Transverse colon (tissue), 4 donors: ENCODE results near the gene CTXN2.
A peak's percentile ranks its signal among the peaks of the same experiment; 100 is the strongest.

Experiments used
- CTCF ChIP-seq, 5 experiments: fragments of 200-600 bp in 3 of 5; fragments of 450-650 bp in 2 of 5; sonication (generic) in 3 of 5; IDR thresholded peaks; 1 replicate in 2 of 5; 2 replicates in 3 of 5; pipeline ENCODE4 v1.5.1; 2016 to 2017; ENCODE audit warnings: antibody characterized with exemption in 5 of 5, inconsistent platforms in 3 of 5, mild to moderate bottlenecking in 2 of 5, moderate library complexity in 1 of 5
- EP300 ChIP-seq: sonication (generic); formaldehyde crosslinking; IDR thresholded peaks from one replicate; pipeline ENCODE4 v1.6.1; 2017; ENCODE audit warnings: antibody characterized with exemption, low read depth
- POLR2A ChIP-seq: fragments of 450-650 bp; IDR thresholded peaks from one replicate; pipeline ENCODE4 v1.6.1; 2016; ENCODE audit warnings: antibody characterized with exemption, mild to moderate bottlenecking, moderate library complexity
- POLR2AphosphoS5 ChIP-seq, 3 donors: sonication (generic); formaldehyde crosslinking; IDR thresholded peaks; one replicate each; pipeline ENCODE4 v1.6.1; 2016; ENCODE audit warnings: antibody characterized with exemption in 3 of 3

GRCh38 chr15:48250640-48251076, 59.2 kb downstream of the CTXN2 start:
- TF ChIP-seq CTCF (IDR thresholded peaks at IDR 0.05) (peak; percentile 46 to 64 (median 55)), POLR2A (no peak), POLR2AphosphoS5 (IDR thresholded peaks at IDR 0.05) (no peak), EP300 (no peak)
